SK-N-SH treated with all-trans-retinoic acid at 6 μM for 48 hours (cell line): ENCODE data around the gene OR6C2.

Source experiments
- ATAC-seq: fragments of 200-7000 bp; cut with Tn5 transposase; 3 replicates; pipeline ENCODE4 v1.9.1; 2020; ENCODE audit warnings: mild to moderate bottlenecking, moderate library complexity
- ARNTL ChIP-seq: fragments of 450-650 bp; formaldehyde crosslinking; IDR thresholded peaks from 2 replicates; pipeline ENCODE4 v1.5.0; 2020; ENCODE audit warnings: low read depth, mild to moderate bottlenecking, moderate library complexity, borderline replicate concordance
- BACH2 ChIP-seq: fragments of 250-450 bp; sonication (Bioruptor Pico); IDR thresholded peaks from 2 replicates; pipeline ENCODE4 v1.9.0; 2021; ENCODE audit warnings: mild to moderate bottlenecking, borderline replicate concordance
- CSDC2 ChIP-seq: fragments of 250-450 bp; sonication (Bioruptor Pico); IDR thresholded peaks from 2 replicates; pipeline ENCODE4 v1.5.0; 2020; ENCODE audit warnings: mild to moderate bottlenecking, moderate library complexity
- CSRNP3 ChIP-seq: fragments of 250-450 bp; sonication (Bioruptor Pico); IDR thresholded peaks from 2 replicates; pipeline ENCODE4 v1.5.1; 2021; ENCODE audit warnings: mild to moderate bottlenecking, moderate library complexity
- ESRRG ChIP-seq: fragments of 250-450 bp; sonication (Bioruptor Pico); IDR thresholded peaks from 2 replicates; pipeline ENCODE4 v1.6.1; 2021; ENCODE audit warnings: mild to moderate bottlenecking
- GLIS3 ChIP-seq: fragments of 250-450 bp; sonication (Bioruptor Pico); IDR thresholded peaks from 2 replicates; pipeline ENCODE4 v1.5.0; 2020; ENCODE audit warnings: mild to moderate bottlenecking, moderate library complexity
- ISL1 ChIP-seq: fragments of 250-450 bp; sonication (Bioruptor Pico); IDR thresholded peaks from 2 replicates; pipeline ENCODE4 v2.1.2; 2022; ENCODE audit warnings: mild to moderate bottlenecking, moderate library complexity
- OSR1 ChIP-seq: fragments of 250-450 bp; sonication (Bioruptor Pico); IDR thresholded peaks from 2 replicates; pipeline ENCODE4 v1.8.0; 2022; ENCODE audit warnings: moderate library complexity, mild to moderate bottlenecking, inconsistent platforms
- POU6F1 ChIP-seq: fragments of 250-450 bp; sonication (Bioruptor Pico); IDR thresholded peaks from 2 replicates; pipeline ENCODE4 v1.8.0; 2021; ENCODE audit warnings: low read depth, mild to moderate bottlenecking, moderate library complexity, borderline replicate concordance
- PPARA ChIP-seq: fragments of 250-450 bp; sonication (Bioruptor Pico); IDR thresholded peaks from 2 replicates; pipeline ENCODE4 v1.5.0; 2020; ENCODE audit warnings: mild to moderate bottlenecking, borderline replicate concordance
- RARB ChIP-seq: fragments of 250-450 bp; sonication (Bioruptor Pico); IDR thresholded peaks from 2 replicates; pipeline ENCODE4 v1.8.0; 2021; ENCODE audit warnings: mild to moderate bottlenecking, moderate library complexity
- SNAI2 ChIP-seq: fragments of 250-450 bp; sonication (Bioruptor Pico); IDR thresholded peaks from 2 replicates; pipeline ENCODE4 v1.5.0; 2020; ENCODE audit warnings: mild to moderate bottlenecking, moderate library complexity
- TCF4 ChIP-seq: fragments of 250-450 bp; sonication (Bioruptor Pico); IDR thresholded peaks from 2 replicates; pipeline ENCODE4 v1.8.0; 2021; ENCODE audit warnings: mild to moderate bottlenecking, moderate library complexity, borderline replicate concordance
- TOX ChIP-seq: fragments of 250-450 bp; sonication (Bioruptor Pico); IDR thresholded peaks from 2 replicates; pipeline ENCODE4 v1.8.0; 2021; ENCODE audit warnings: mild to moderate bottlenecking, moderate library complexity, borderline replicate concordance
- ZC3H10 ChIP-seq: fragments of 250-450 bp; sonication (Bioruptor Pico); IDR thresholded peaks from 2 replicates; pipeline ENCODE4 v1.5.1; 2021; ENCODE audit warnings: mild to moderate bottlenecking, moderate library complexity
- ZFP3 ChIP-seq: fragments of 250-450 bp; sonication (Bioruptor Pico); IDR thresholded peaks from 2 replicates; pipeline ENCODE4 v1.5.0; 2020; ENCODE audit warnings: mild to moderate bottlenecking, moderate library complexity
- ZFP30 ChIP-seq: fragments of 450-650 bp; formaldehyde crosslinking; IDR thresholded peaks from 2 replicates; pipeline ENCODE4 v1.5.0; 2022; ENCODE audit warnings: mild to moderate bottlenecking, moderate library complexity
- ZNF565 ChIP-seq: fragments of 450-650 bp; formaldehyde crosslinking; conservative IDR thresholded peaks from 2 replicates; pipeline ENCODE4 v1.5.0; 2020; ENCODE audit warnings: low read depth, mild to moderate bottlenecking, moderate library complexity
- ZNF70 ChIP-seq: fragments of 450-650 bp; formaldehyde crosslinking; IDR thresholded peaks from 2 replicates; pipeline ENCODE4 v1.5.0; 2020; ENCODE audit warnings: mild to moderate bottlenecking, moderate library complexity
- TF ChIP-seq, protein P1 (sequence below): fragments of 250-450 bp; sonication (Bioruptor Pico); IDR thresholded peaks from 2 replicates; pipeline ENCODE4 v1.5.0; 2020; ENCODE audit warnings: mild to moderate bottlenecking, moderate library complexity
- TF ChIP-seq, protein P2 (sequence below): fragments of 250-450 bp; sonication (Bioruptor Pico); IDR thresholded peaks from 2 replicates; pipeline ENCODE4 v1.5.1; 2020; ENCODE audit warnings: low read depth, mild to moderate bottlenecking, moderate library complexity

OR6C2 gene

DNA sequence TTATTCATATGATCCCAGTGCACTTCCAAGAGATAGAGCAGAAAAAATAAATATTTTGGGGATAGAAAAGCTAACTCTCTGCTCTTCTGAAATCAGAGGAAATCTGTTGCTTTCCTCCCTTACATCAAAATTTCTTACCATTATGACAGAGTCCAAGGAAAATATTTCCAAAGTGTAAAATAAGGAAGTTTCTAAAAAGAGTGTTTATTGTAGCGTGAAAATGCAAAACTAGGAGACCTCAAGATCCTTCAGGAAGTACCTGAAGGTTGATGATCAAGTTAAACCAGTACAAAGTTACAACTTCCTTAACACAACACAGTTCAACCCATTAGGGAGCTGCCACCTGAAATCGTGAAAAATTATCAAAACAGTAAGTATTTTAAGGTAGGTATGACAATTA lies at the start of gene OR6C2:
OR6C2 (plus strand) TSS at position 301 of the 400 bp plus-strand sequence. CDS start 8,138 bp downstream, outside the sequence.
- ATAC-seq: no peak
- TF ChIP-seq, protein P1, sequence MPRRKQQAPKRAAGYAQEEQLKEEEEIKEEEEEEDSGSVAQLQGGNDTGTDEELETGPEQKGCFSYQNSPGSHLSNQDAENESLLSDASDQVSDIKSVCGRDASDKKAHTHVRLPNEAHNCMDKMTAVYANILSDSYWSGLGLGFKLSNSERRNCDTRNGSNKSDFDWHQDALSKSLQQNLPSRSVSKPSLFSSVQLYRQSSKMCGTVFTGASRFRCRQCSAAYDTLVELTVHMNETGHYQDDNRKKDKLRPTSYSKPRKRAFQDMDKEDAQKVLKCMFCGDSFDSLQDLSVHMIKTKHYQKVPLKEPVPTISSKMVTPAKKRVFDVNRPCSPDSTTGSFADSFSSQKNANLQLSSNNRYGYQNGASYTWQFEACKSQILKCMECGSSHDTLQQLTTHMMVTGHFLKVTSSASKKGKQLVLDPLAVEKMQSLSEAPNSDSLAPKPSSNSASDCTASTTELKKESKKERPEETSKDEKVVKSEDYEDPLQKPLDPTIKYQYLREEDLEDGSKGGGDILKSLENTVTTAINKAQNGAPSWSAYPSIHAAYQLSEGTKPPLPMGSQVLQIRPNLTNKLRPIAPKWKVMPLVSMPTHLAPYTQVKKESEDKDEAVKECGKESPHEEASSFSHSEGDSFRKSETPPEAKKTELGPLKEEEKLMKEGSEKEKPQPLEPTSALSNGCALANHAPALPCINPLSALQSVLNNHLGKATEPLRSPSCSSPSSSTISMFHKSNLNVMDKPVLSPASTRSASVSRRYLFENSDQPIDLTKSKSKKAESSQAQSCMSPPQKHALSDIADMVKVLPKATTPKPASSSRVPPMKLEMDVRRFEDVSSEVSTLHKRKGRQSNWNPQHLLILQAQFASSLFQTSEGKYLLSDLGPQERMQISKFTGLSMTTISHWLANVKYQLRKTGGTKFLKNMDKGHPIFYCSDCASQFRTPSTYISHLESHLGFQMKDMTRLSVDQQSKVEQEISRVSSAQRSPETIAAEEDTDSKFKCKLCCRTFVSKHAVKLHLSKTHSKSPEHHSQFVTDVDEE (CRISPR knock-in tag): no peak
- TF ChIP-seq ZNF70: no peak
- TF ChIP-seq PPARA (CRISPR knock-in tag): no peak
- TF ChIP-seq ISL1 (CRISPR knock-in tag): no peak
- no peak for TF ChIP-seq TOX (CRISPR knock-in tag)
- TF ChIP-seq ZFP3 (CRISPR knock-in tag): no peak
- no peak for TF ChIP-seq ZC3H10
- no peak for TF ChIP-seq BACH2
- no peak for TF ChIP-seq RARB
- no peak for TF ChIP-seq TCF4 (CRISPR knock-in tag)
- no peak for TF ChIP-seq CSRNP3 (CRISPR knock-in tag)
- TF ChIP-seq, protein P2, sequence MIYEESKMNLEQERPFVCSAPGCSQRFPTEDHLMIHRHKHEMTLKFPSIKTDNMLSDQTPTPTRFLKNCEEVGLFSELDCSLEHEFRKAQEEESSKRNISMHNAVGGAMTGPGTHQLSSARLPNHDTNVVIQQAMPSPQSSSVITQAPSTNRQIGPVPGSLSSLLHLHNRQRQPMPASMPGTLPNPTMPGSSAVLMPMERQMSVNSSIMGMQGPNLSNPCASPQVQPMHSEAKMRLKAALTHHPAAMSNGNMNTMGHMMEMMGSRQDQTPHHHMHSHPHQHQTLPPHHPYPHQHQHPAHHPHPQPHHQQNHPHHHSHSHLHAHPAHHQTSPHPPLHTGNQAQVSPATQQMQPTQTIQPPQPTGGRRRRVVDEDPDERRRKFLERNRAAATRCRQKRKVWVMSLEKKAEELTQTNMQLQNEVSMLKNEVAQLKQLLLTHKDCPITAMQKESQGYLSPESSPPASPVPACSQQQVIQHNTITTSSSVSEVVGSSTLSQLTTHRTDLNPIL: no peak
- no peak for TF ChIP-seq ESRRG (CRISPR knock-in tag)
- no peak for TF ChIP-seq POU6F1 (CRISPR knock-in tag)

DNA sequence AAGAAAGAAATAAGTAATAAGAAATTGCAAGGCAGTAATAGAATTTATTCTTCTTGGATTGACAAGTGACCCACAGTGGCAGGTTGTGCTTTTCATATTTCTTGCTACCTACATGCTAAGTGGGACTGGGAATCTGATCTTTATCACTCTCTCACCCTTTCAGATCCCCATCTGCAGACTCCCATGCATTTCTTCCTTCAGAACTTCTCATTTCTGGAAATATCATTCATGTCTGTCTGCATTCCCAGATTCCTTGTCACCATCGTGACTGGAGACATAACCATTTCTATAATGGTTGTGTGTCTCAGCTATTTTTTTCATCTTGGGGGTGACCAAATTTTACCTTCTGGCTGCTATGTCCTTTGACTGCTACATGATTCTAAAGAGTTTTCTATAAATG lies 47.5 kb upstream of the OR6C2 start:
- no peak for ATAC-seq
- TF ChIP-seq PPARA (CRISPR knock-in tag) (no peak), ZFP3 (CRISPR knock-in tag) (no peak), ZNF565 (CRISPR knock-in tag) (no peak), CSDC2 (CRISPR knock-in tag) (no peak), ARNTL (no peak), ESRRG (CRISPR knock-in tag) (no peak)

DNA sequence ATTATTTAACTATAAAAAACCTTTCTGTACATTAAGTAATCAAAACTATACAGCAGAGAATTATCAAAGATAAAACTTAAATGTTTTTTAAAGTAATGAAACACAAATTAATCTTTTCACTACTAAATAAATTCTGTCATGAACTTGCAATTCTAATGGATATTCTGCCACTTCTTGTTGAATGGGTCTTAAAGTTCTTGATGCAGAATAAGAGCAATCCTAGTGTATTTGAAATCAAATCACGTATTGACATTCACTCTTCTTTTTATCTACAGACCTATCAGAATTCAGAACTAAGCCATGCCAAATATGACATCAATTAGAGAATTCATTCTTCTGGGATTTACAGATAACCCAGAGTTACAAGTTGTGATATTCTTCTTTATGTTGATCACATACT lies 43.6 kb upstream of the OR6C2 start, which contains the start of gene OR6C65:
OR6C65 (plus strand) TSS at position 301 of the 400 bp plus-strand sequence; CDS start at position 301, 0 bp downstream.
- TF ChIP-seq GLIS3 (no peak), RARB (no peak), ZFP30 (CRISPR knock-in tag) (no peak), ARNTL (no peak), ZC3H10 (no peak), CSRNP3 (CRISPR knock-in tag) (no peak), OSR1 (CRISPR knock-in tag) (no peak), ZFP3 (CRISPR knock-in tag) (no peak), TOX (CRISPR knock-in tag) (no peak), ZNF70 (no peak), TCF4 (CRISPR knock-in tag) (no peak), ZNF565 (CRISPR knock-in tag) (no peak), PPARA (CRISPR knock-in tag) (no peak), POU6F1 (CRISPR knock-in tag) (no peak), ISL1 (CRISPR knock-in tag) (no peak), SNAI2 (CRISPR knock-in tag) (no peak), ESRRG (CRISPR knock-in tag) (no peak)
- TF ChIP-seq, protein P1 (CRISPR knock-in tag): no peak
- TF ChIP-seq, protein P2: no peak
- no peak for ATAC-seq
